ENCODE results near the gene AHNAK2.

GRCh38 chr14:104971447-104972240, 6.5 kb downstream of the AHNAK2 start:
- no peak for TF ChIP-seq CTCF (IDR thresholded peaks at IDR 0.05)
- no peak for TF ChIP-seq POLR2A (IDR thresholded peaks at IDR 0.05)
